HG02678 (cell line): ENCODE data around the gene SPDYE2B.
"Not testable (repeated sequence)": the region's sequence is repeated elsewhere in the genome, so short reads cannot be mapped to it uniquely, and the experiment has no call there.

Experiments used
- ATAC-seq: cut with Tn5 transposase; IDR thresholded peaks from one replicate; pipeline ENCODE4 v1.9.1; 2021; ENCODE audit warnings: mild to moderate bottlenecking, moderate library complexity; ENCODE audit not compliant: unreplicated experiment

SPDYE2B gene

DNA sequence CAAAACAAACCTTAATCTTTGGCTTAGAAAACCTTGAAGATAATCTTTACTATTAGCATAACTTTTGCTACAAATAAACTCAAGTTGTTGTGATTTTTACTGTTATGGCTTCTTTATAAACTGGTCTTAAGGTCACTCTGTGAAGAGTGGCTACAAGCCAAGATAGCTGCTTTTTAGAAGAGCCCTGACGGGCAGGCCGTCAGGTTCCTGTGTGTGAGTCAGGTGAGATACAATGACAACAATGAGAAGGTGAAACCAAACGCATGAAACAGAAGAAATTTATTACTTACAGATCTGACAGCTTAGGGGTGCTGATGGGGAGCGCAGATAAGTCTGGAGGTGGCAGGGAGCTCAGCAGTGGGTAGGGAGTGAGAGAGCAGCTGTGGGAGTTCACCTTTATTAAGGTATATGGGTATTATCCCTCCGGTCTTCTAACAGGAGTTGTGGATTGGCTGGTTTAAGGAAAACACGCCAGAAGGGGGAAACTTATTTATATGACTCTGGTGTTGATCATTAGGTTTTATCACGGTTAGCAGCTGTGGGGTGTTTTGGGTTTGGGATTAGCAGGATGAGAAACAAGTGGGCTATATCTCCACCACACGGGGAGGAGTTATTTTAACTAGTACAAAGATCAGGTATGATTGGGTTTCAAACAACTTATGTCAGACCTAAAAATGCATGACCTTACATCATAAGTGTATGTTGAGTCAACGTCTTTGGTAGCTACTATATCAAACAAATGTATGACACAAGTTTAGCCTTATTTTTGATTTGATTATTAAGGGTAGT lies 49.0 kb downstream of the SPDYE2B start:
- ATAC-seq: not testable (repeated sequence)
